ENCODE data around the gene MAML3.

Gene MAML3

DNA sequence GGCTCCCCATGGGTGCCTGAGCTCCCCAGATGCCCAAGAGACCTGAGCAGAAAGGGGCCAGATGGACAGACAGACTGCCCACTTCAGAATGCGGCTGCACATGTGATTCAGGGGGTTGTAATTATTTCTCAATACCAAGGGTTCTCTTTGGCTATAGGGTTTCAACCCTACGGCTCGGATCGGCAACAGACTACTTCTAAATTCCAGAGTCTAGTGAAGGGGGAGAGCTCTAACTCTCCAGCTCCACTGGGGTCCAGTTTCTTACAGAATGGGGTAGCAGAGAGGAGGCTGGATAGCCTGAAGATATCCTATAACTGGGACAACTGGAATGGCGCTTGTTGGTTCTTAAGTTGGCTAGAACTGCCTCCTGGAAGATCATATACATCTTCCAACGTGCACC lies 352.1 kb downstream of the MAML3 start:
- DNase-seq: no peak

DNA sequence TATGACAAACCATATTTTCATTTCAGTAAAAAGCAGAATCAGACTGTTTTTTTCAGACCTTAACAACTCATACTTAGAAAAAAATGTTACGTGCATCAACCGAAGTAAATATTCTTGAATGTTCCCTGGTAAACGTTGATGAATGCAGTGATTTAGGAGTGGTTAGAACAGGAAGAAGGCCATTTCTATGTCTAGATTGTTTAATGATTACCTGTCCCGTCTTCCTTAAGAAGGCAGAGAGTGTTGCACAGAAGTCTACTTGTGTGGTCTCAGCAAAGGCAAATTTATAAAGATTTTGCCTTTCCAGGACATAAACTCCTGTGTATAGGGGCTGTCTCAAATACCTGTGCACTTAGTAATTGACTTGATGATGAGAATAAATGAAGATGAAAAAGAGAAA lies 353.9 kb downstream of the MAML3 start:
- no peak for DNase-seq

DNA sequence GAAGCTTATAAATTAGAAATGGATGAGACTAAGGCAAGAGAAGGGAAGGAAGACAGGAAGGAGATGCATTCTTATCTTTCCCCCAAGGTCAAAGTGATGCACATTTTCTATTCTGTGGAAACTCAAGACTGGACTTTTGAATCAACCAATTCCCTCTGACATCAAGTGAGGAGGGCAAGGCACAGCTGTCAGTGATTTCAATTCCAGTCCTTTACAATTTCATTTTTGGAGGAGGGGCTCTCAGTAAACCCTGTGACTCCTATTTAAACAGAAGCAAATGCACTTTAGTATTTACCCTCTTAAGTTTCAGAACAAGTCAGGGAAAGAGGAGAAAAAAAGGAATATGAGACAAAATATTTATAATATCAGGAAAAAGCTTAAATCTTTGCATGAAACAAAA lies 354.4 kb downstream of the MAML3 start:
- no peak for DNase-seq

DNA sequence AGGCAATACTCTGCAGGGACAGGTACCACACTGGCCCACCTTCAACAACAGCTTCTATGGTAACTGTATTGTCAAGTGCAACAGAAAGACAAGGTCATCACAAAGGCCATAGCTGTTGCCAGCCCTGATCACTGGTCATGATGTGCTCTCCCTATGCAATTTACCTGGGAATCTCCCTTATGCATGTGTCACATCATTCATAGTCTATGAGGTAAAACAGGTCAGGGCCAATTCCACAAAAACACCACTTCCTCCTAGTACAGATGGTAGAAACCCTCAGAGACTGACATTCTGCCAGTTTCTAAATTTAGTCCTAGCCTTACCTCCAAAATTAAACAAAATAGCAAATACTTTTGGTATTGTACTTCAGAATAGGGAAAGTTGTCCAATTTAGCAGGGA lies 355.5 kb downstream of the MAML3 start:
- peak; percentile 41 for DNase-seq

DNA sequence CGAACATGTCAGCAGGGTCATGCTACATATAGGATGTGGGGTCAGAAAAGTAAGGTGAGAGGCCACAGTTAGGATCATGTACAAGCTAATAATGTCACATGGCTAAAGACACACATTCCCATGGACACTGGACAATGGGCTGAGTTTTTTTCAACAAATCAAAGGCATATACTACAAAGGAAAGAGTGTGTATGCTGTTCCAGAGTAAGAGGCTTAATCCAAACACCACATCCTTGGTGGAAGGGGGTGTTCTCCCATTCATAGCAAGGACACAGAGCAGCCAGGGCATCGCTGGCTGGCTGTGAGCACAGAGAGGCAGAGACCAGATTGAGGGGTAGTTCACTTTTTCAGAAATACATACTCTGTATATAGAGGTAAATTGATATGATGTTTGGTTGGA lies 356.7 kb downstream of the MAML3 start:
- DNase-seq: no peak

DNA sequence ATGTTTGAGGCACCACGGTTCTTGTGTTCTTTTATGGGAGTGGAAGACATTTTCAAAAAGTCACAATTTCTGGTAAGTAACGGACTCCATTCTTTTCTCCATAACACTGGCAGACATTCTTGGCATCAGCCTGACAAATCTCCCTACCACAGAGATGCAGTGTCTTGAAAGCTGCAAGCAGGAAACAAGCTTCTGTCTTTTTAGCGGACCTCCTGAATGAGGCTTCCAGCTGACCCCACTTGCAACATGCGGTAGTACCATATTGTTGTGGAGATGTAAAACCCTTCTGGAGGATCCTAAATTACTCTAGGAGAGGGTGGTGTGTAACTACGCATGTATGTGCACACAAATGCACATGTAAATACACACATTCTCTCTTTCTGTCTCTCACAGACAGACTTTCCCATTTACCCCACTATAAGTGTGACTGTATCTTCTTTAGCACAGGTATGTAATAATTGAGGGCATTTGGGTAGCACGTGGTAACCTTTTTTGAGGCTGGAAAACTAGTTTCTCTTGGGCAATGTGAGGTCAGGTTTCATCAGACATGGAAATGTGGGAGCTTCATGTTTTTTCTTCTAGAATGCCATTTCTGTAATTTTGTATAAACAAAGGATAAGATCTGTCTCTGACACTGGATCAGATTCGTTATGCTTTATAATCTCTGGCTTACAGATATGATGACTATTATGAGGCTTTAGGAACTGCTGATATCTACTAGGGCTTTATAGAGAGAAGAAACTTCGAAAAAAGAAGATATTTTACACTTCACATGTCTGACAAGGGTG lies 358.3 kb downstream of the MAML3 start:
- DNase-seq: no peak

DNA sequence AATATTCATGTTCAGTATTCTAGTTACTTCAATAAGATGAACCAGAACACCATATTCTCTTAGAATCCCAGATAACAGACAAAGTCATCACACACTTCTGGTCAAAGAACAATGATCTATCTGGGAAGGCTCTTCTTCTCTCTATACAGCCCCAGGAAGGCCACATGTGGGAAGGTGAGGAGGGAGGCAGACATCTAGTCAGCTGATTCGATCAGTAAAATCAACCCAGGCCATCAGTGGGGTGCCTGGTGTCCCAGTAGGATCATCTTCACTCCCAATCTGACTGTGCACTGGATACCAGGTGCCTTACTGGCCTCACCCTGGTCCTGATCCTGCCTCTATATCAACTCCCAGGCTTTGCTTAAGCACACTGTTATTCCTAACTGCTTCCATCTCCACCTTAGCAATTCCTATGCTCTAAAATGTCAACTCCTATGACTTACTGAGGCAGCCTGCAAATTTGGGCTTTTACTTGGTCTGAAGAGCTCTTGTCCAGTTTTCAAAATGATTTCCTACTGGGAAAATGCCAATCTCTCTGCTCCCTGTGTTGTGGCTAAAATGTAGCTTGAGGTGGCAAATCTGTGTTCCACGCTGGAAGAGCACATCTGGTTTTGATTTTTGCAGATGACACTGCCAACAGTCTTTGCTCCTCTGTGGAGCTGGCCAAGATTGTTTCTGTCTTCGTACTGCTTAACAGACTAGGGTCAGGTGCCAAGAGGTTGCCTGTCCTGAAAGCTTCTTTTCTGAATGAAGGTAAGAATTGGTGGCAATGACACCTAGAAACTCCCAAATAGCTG lies 359.6 kb downstream of the MAML3 start:
- DNase-seq: no peak

DNA sequence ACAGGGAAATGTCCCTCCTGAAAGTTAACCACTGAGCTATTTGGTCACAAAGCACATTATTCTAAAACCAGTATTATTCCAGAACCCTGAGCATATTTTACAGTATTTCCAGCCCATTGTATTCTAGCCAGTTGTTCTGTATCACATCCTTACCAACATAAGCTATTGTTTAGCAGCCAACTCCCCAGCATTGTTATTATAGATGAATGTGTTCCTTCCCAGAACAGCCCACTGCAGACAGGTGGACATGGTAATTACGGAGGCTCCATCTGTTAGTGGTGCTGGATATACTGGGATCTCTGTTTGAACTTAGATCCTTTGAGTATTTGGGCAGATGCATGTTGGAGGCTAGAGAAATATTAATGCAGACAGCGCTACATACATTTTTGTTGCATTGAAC lies 362.3 kb downstream of the MAML3 start:
- DNase-seq: no peak

DNA sequence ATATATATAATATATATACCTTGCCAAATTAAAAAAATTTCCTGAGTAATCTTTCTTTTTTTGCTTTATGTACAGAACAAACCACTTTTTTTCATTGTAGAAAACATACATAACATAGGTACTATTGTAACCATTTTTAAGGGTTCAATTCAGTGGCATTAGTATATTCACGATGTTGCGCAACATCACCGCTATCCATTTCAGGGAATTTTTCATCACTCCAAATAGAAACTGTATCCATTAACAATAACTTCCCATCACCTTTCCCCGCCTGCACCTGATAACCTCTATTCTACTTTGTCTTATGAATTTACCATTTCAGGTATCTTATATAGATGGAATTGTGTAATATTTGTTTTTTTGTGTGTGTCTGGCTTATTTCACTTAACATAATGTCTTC lies 363.7 kb downstream of the MAML3 start:
- DNase-seq: no peak

DNA sequence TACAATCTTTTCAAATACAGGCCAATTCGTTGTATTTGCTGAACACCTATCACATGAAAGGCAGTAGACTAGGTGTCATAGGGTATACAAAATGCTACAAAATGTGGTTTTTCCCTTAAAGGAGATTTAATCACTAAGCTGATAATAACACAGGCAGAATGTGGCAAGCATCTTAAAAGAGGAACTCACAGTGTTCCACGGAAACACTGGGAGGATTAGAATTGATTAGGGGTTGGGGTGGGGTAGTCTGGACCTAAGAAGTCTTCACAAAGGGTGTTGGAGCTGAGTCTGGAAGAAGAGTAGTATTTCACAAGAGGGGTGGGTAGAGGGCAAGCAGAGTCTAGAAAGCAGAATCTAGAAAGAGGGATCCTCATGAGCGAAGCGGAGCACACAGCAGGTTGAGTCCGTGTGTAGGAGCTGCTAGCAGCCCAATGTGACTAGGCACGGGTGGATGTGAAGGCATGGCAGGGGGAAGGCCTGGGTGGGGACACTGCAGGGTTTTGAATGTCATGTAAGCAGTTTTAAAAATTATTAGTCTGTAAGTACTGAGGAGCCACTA lies 364.8 kb downstream of the MAML3 start:
- DNase-seq: no peak

DNA sequence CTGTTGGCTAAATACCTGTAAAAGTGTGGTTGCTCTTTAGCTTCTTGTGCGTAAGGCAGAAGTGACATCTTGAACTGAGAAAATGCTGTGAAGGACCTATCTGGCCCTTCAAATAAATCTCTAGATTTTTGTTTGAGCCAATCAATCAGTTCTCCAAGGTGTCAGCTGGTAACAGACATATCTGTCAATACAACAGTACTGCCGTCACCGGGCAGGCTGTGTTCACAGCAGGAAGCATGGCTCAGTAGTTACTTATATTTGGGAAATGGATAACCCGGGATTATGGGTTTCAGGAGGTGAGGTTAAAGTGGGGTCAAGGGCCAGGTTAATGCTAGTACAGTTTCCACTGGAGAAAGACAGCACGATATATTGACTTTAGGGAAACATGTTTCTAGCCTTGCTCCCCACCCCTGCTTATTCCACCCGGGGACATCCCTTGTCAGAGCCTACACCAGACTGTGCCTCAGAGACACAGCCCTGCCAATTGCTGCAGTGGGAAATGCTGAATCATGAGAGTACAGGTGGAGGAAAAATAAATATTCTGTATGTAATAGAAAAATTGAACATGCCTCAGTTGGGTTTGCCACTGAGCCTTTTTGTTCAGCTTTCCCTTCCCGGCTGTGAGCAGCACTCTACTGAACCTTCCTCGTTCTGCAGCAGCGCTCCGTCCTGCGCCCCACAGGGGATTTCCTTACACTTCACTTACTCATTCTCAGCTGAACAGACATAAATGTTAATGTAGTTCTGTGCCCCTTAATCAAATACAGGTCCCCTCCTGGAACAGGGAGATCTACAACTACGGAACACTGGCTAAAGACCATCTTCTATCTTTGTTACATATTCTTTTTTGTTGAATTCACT lies 367.3 kb downstream of the MAML3 start:
- no peak for DNase-seq

DNA sequence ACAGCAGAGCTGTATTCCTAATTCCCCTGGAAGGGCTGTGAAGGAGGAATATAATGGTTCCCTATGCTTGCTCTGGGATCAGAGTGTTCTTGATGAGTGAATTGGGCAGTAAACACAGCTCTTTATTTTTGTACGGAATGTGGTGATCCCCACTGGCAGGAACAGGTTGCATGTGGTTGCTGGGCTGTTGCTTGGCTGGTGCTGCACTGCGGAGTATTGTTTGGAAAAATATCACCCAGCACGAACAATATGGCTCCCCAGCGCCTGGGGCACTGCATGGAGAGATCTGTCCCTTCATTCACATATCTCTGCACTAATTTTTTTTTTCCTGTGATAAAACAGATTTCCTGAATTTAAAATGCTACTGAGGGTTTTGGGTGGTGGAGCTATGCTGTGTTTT lies 368.6 kb downstream of the MAML3 start:
- no peak for DNase-seq

DNA sequence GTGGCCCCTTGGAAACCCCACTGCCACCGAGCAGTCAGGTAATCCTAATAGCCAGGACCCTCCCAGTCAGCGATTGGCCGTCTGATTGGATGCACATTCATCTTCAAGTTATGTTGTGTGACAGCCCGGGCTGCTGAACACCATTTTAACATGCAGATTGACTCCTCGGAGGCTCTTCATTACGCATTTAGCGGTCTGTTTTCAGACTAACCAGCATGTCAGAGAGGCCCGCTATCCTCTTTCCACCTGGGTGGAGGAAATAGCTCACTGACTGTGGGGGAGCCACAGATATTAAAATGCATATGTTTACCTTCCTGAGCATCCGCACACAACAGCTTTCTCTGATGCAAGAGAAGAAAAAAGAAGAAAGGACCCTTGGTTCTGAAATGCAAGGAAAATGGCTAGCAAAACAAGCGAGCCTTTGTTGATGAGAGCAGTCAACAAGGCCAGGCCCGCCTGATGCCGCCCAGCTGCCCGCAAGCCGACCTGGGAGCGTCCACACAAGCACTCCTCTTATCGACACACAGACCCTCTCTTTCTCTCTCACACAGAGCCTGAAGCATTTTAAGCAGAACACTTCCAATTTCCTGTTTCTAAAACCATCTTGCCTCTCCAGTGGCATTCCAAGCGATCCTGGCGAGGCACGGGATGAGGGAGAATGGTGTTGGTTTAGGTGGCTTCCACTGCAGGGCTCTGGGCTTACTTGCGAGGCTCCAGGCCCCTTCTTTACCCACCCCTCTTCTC lies 370.1 kb downstream of the MAML3 start:
- no peak for DNase-seq

DNA sequence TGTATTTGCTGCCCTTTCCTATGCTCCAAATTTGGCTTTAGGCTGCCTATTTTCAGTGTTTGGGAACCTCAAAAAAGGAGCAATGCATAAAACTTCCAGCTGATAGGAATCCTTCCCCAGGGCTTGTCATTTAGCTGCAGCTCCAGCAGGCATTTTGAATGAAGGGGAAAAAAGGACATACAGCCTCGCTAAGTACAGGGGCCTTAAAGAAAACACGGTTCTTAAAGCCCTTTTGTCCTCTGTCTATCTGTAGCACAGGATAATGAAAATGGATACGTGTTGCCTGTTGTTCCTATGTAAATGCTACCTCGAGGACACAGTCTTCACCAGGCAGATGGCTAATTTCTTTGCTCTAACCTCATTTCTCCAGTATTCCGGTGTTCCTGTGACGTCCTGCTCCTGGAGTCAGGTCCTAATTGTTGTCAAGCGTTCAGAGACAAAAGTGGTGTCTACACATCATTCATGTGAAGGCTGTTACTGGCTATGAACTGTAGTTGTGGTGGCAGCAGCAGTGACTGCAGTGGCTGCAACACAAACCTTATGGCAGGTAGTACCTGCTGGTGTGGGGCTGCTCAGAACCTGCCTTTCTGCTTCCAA lies 371.0 kb downstream of the MAML3 start:
- DNase-seq: no peak

DNA sequence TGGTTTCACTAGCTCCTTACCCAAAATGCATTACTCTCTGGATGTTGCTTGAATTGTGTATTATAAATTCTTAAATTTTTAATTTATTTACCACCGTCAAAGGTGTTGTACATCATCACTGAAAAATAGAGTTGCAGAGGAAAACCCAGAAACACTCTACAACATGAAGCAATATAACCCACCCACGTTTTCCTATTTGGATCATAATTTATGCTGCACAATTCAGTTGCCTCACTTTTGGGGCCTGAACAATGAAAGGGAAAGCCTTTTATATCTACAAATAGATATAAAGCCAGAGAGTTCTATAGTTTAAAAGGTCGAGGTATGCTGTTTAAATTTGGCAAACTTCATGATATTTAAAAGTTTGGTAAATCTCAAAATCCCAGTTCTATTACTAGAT lies 372.9 kb downstream of the MAML3 start:
- DNase-seq: no peak

DNA sequence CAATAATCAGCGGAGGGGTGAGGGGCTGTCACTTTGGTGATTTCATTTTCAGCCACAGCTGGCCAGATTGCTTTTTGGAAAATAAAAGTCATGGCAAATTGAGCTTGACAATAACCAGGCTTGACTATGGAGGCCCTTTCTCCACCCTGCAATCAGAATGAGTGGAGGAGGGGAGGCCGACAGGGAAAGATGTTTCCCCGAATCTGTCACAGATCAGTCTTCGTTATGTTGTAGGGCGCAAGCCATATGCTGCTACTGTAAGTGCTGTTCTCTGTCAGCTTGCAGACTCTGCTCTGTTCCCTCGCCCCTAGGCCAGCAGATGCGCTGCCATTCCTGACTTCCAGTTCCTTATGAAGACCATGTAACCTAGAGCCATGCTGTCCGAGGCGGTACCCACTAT lies 374.3 kb downstream of the MAML3 start:
- DNase-seq: no peak

DNA sequence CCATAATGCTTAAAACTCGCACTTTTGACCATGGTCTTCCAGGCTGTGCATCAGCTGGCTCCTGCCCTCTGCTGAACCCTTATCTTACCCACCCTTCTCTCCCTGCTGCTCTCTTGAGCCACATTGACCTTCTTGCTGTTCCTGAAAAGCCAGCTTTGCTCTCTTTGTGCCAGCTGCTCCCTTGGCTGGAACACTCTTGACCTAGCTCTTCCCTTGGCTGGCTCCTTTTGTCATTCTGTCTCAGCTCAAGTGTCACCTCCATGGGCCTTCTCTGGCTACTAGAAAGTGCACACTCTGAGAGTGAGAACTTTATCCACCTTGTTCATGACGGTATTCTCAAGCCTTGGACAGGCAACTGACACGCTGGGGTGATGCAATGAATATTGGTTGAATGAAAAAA lies 376.2 kb downstream of the MAML3 start:
- DNase-seq: no peak

DNA sequence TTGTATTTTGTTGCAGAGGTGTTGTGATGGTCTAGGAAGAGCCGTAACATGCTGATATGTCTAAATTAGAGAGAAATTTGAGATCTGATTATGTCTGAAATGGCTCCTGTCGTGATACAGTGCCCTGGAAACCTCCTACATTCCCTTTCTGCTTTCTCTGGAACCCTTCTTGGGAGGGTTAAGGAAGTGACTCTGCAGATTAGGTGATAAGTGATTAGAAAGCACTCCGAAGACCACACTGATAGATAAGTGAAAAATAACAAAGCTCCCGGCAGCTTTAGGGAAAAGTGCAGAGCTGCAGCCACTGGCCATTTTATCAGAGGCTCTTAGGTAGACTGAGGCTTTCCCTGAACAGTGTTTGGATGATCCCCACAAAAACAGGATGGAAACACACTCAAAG lies 377.7 kb downstream of the MAML3 start:
- no peak for DNase-seq

DNA sequence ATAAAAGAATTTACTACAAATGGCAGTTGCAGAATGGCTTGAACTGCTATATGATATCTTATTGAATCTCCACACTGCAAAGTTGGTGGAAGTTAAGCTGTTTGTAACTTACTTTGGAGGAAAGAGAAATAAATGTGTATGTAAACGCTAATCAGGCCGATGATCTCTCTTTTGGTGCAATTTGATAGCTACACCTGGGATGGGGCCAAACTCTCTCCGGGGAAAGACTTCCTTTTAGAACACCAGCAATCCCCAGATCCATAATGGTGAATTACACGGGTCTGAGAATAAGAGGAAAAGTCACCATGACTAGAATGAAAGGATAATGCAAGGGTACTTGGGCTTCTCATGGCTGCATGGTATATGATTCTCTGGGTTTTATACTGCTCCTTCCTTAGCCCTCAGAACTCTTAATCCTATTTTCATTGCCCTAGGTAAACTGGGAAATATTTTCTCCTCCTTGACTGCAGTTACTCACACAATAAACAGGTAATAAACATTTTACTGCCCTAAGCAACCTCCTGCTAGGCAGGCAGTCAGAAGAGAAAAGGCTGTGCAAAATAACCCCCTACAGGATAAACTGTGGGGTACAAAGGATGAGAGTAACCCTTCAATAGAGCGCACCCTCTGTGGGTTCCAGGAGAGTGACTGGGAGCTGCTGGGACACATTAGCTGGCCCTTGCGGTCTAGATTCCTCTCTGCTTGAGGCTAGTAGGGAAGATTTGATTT lies 379.1 kb downstream of the MAML3 start:
- DNase-seq: no peak

DNA sequence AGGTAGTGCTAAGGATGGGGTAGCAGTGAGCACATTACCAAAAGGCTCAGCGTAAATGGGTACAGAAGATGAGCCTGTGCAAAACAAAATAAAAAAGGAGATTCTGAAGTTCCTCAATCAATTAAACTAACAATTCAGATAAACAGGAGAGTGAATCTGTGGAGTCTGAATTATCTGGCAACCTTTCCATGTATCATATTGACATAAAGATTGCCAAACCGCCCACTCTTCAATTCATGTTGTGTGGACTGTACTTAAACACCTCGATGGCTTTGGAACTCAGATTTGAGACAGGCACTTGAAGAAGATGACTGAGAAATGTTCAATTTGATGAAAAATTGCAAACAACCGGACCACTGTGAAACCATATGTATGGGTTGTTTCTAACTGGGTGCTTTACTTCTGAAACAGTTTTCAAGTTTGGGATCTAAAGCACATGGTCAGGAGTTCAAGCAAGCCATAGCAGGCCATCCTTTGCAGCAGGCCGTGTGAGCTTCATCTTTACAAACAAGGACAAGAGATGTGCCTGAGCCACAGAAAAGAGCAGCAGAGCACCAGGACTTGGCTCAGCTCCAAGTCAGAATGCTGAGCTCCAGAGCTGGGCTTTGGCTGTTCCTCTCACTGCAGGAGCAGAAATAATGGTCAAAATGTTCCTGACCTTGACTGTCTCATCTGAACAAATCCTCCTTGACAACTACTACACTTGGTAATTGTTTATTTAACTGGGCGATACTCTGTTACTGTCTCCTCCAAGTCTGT lies 380.2 kb downstream of the MAML3 start:
- peak; percentile 20 for DNase-seq

DNA sequence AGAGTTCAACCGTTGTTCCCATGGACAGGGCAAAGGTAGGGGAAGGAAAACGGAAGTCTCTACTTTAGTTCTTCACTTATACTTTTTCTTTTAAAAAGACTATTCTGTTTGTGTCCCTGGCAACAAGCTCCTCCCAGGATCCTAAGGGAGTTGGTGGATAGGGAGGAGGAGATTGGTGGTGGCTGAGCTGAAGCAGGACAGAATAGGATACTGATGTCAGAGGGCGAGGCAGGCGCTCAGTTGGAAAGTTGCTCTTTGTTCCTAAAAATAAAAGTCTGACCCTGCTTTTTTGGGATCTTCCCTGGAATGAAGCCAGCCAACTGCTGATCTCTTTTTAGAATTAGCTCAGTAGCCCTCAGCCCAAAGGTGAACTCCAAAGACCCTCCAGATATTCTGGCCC lies 383.6 kb downstream of the MAML3 start:
- no peak for DNase-seq
